H1 (cell line): ENCODE data around the gene PIAS3. TPM values are rescaled to one million over a fixed set of nuclear protein-coding genes. Genes with fewer than 3 reads are reported as not detected.
A peak's percentile ranks its signal among the peaks of the same experiment; 100 is the strongest.

Source experiments
- ASH2L ChIP-seq: fragments of 200-600, 300-600 bp; sonication (generic); IDR thresholded peaks from one replicate; pipeline ENCODE4 v1.7.1; 2017; ENCODE audit warnings: low read length
- ATF2 ChIP-seq: IDR thresholded peaks from 2 replicates; pipeline ENCODE4 v1.6.1; 2012; ENCODE audit warnings: low read length, inconsistent platforms
- CBX5 ChIP-seq: fragments of 300-800, 300-1000 bp; sonication (generic); IDR thresholded peaks from 2 replicates; pipeline ENCODE4 v1.7.1; 2016; ENCODE audit warnings: antibody characterized with exemption, low read length, low read depth
- CHD1 ChIP-seq: IDR thresholded peaks from 2 replicates; pipeline ENCODE4 v1.6.1; 2012; ENCODE audit warnings: low read depth, low read length, improper control_type of control experiment
- CREB1 ChIP-seq: IDR thresholded peaks from 2 replicates; pipeline ENCODE4 v1.6.1; 2012; ENCODE audit warnings: inconsistent platforms
- E2F6 ChIP-seq: IDR thresholded peaks from 2 replicates; pipeline ENCODE4 v1.6.1; 2012; ENCODE audit warnings: inconsistent platforms
- EGR1 ChIP-seq: IDR thresholded peaks from 2 replicates; pipeline ENCODE4 v1.6.1; 2011; ENCODE audit warnings: low read depth, low read length, borderline replicate concordance
- FOSL1 ChIP-seq: IDR thresholded peaks from 2 replicates; pipeline ENCODE4 v1.6.1; 2011; ENCODE audit warnings: mild to moderate bottlenecking, low read depth, low read length, moderate library complexity; ENCODE audit not compliant: insufficient read depth
- GTF2F1 ChIP-seq: IDR thresholded peaks from 2 replicates; pipeline ENCODE4 v1.6.1; 2012; ENCODE audit warnings: low read depth, low read length, improper control_type of control experiment, borderline replicate concordance
- HDAC2 ChIP-seq, 2 experiments: fragments of 300-600 bp in 1 of 2; sonication (generic) in 1 of 2; IDR thresholded peaks; 2 replicates each; pipeline ENCODE4 v1.6.1; 2011 to 2012; ENCODE audit warnings: low read depth in 2 of 2, low read length in 2 of 2, mild to moderate bottlenecking in 2 of 2, moderate library complexity in 2 of 2, borderline replicate concordance in 1 of 2, inconsistent platforms in 1 of 2
- JUN ChIP-seq: IDR thresholded peaks from 2 replicates; pipeline ENCODE4 v1.6.1; 2011; ENCODE audit warnings: low read depth, mild to moderate bottlenecking, improper control_type of control experiment, low read length
- KDM1A ChIP-seq: fragments of 200-600, 300-600 bp; sonication (generic); IDR thresholded peaks from 2 replicates; pipeline ENCODE4 v1.7.1; 2016; ENCODE audit warnings: mild to moderate bottlenecking, low read length, borderline replicate concordance
- KDM4A ChIP-seq: IDR thresholded peaks from one replicate; pipeline ENCODE4 v1.7.1; 2012; ENCODE audit warnings: low read depth, mild to moderate bottlenecking, moderate library complexity, low read length, inconsistent platforms; ENCODE audit not compliant: severe bottlenecking
- NANOG ChIP-seq: IDR thresholded peaks from 2 replicates; pipeline ENCODE4 v1.6.1; 2011; ENCODE audit warnings: low read length, low read depth, mild to moderate bottlenecking, inconsistent platforms; ENCODE audit not compliant: insufficient read depth, poor library complexity, severe bottlenecking
- POLR2AphosphoS5 ChIP-seq: IDR thresholded peaks from 2 replicates; pipeline ENCODE4 v1.6.1; 2011; ENCODE audit warnings: low read depth, low read length
- POU5F1 ChIP-seq: IDR thresholded peaks from 2 replicates; pipeline ENCODE4 v1.6.1; 2011; ENCODE audit warnings: low read depth, mild to moderate bottlenecking, low read length, moderate library complexity
- RNF2 ChIP-seq: fragments of 200-900, 300-1000 bp; sonication (generic); IDR thresholded peaks from 2 replicates; pipeline ENCODE4 v1.7.1; 2016; ENCODE audit warnings: borderline replicate concordance, low read depth, mild to moderate bottlenecking, antibody characterized with exemption, low read length; ENCODE audit not compliant: poor library complexity, severe bottlenecking; ENCODE audit errors: missing control alignments
- SP1 ChIP-seq: IDR thresholded peaks from 2 replicates; pipeline ENCODE4 v1.6.1; 2011; ENCODE audit warnings: low read depth, low read length
- SP2 ChIP-seq: IDR thresholded peaks from 2 replicates; pipeline ENCODE4 v1.6.1; 2012; ENCODE audit warnings: mild to moderate bottlenecking, low read length, inconsistent platforms
- SUZ12 ChIP-seq: fragments of 200-600 bp; sonication (generic); IDR thresholded peaks from 2 replicates; pipeline ENCODE4 v1.6.1; 2012; ENCODE audit warnings: mild to moderate bottlenecking, inconsistent platforms, low read length, moderate library complexity, mixed read lengths
- TBP ChIP-seq: IDR thresholded peaks from 2 replicates; pipeline ENCODE4 v1.6.1; 2011; ENCODE audit warnings: low read depth, low read length, improper control_type of control experiment
- TCF12 ChIP-seq: IDR thresholded peaks from 2 replicates; pipeline ENCODE4 v1.6.1; 2011; ENCODE audit warnings: low read depth, mild to moderate bottlenecking, low read length
- YY1 ChIP-seq: IDR thresholded peaks from 2 replicates; pipeline ENCODE4 v1.6.1; 2011; ENCODE audit warnings: low read depth, mild to moderate bottlenecking, low read length
- polyA plus RNA-seq, 7 experiments: library from polyadenylated mRNA; depleted of rRNA in 3 of 7; stranded (reverse) in 5 of 7; unstranded in 2 of 7; fragments of >200 nt in 5 of 7; fragments of 200-250 nt in 2 of 7; gene quantifications; 1 replicate in 5 of 7; 2 replicates in 1 of 7; 4 replicates in 1 of 7; pipeline versions ENCODE4 v1.2.1 to v1.2.3, GENCODE V29; 2011 to 2013; ENCODE audit warnings: missing spikeins in 2 of 7, mixed read lengths in 2 of 7
- total RNA-seq: library from RNA; stranded (reverse); fragmentation: NEBNext Ultra II Directional; extraction: Animal tissue kit (Norgen Biotek cat#: 25700); gene quantifications from 2 replicates; pipeline ENCODE4 v1.2.1, GENCODE V29; 2021

Gene PIAS3
- total and polyA plus RNA-seq, 2 of the 8 experiments (the other 6 are each of a cell fraction or from before 2014, with no cell fraction given): 36.7 to 49.9 TPM

GRCh38 chr1:145858901-145859490 lies at the start of gene PIAS3 (continued):
- TF ChIP-seq HDAC2 (IDR thresholded peaks at IDR 0.05; ENCODE audit: borderline replicate concordance in 1 of 2, low read depth in 2 of 2, low read length in 2 of 2) (no peak; a peak in 1 of 4 replicates), SP2 (no peak), ATF2 (no peak), RNF2 (no peak), KDM1A (no peak), ASH2L (no peak), YY1 (peak; percentile 94), FOSL1 (no peak), EGR1 (no peak), POLR2AphosphoS5 (no peak; the same call in 1 of the 2 replicates), CREB1 (no peak), NANOG (no peak), CHD1 (no peak), POU5F1 (no peak), SUZ12 (no peak), CBX5 (no peak), GTF2F1 (no peak), E2F6 (peak; percentile 18; the same call in 1 of the 2 replicates), SP1 (no peak; the same call in 1 of the 2 replicates), TCF12 (no peak), KDM4A (peak; percentile 53), TBP (peak; percentile 75), JUN (no peak)
